Neutrophil (primary cell): ENCODE results near the gene SSPN.
"Not testable (repeated sequence)": the region's sequence is repeated elsewhere in the genome, so short reads cannot be mapped to it uniquely, and the experiment has no call there.

Experiments
- H3K27ac ChIP-seq: fragments of 200-600 bp; sonication (generic); 2 replicates; pipeline ENCODE4 v1.5.1; 2016; ENCODE audit warnings: mild to moderate bottlenecking, moderate library complexity
- H3K27me3 ChIP-seq: fragments of 200-600 bp; sonication (generic); 2 replicates; pipeline ENCODE4 v1.6.0; 2016; ENCODE audit warnings: mild to moderate bottlenecking
- H3K36me3 ChIP-seq: fragments of 200-600 bp; sonication (generic); 2 replicates; pipeline ENCODE4 v1.5.1; 2017
- H3K4me1 ChIP-seq, 2 experiments: fragments of 200-600 bp in 1 of 2; sonication (generic) in 1 of 2; 1 replicate in 1 of 2; 2 replicates in 1 of 2; pipeline versions ENCODE4 v1.5.1 to v1.6.1; 2013 to 2016; ENCODE audit warnings: low read depth in 1 of 2, low read length in 1 of 2, mild to moderate bottlenecking in 1 of 2, moderate library complexity in 1 of 2; ENCODE audit not compliant: control insufficient read depth in 1 of 2, insufficient read depth in 1 of 2
- H3K4me3 ChIP-seq, 2 experiments: fragments of 200-600 bp in 1 of 2; sonication (generic) in 1 of 2; 1 replicate in 1 of 2; 2 replicates in 1 of 2; pipeline ENCODE4 v1.5.1; 2013 to 2016; ENCODE audit warnings: low read depth in 1 of 2, low read length in 1 of 2, mild to moderate bottlenecking in 1 of 2, moderate library complexity in 1 of 2
- H3K9me3 ChIP-seq: fragments of 200-600 bp; sonication (generic); 2 replicates; pipeline ENCODE4 v1.5.1; 2016
- TF ChIP-seq, protein P1 (sequence below): fragments of 200-600 bp; sonication (generic); IDR thresholded peaks from 2 replicates; pipeline ENCODE4 v1.5.1; 2016; ENCODE audit warnings: antibody characterized with exemption

Gene SSPN

DNA sequence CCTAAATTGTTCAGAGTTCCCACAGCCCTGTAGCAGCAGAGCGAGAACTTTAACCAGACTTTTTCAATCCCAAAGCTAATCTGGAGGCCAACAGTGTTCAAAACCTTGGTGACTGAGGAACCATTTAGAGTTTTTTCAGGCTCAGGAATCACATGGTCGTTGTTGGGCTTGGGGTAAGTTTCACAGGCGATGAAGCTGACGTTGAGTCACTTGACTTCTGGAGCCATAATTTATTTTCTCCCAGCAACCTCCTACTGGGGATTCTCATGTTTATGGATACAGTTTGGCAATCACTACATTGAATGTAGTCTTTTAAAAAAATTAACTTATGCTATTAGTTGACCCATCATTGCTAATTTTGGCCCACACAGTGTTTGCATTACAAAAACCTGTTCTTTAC, 34.5 kb downstream of the SSPN start:
- no peak overlapping the region for H3K4me3 ChIP-seq
- H3K27ac ChIP-seq, result no peak overlapping the region
- H3K27me3 ChIP-seq, result peaks cover 38% of the 10 kb centered on the region
- no peaks in the 10 kb centered on the region for H3K9me3 ChIP-seq
- H3K36me3 ChIP-seq, result no peaks in the 10 kb centered on the region
- peaks cover 0 to 6% of the 10 kb centered on the region in 2 experiments for H3K4me1 ChIP-seq
- TF ChIP-seq, protein P1, sequence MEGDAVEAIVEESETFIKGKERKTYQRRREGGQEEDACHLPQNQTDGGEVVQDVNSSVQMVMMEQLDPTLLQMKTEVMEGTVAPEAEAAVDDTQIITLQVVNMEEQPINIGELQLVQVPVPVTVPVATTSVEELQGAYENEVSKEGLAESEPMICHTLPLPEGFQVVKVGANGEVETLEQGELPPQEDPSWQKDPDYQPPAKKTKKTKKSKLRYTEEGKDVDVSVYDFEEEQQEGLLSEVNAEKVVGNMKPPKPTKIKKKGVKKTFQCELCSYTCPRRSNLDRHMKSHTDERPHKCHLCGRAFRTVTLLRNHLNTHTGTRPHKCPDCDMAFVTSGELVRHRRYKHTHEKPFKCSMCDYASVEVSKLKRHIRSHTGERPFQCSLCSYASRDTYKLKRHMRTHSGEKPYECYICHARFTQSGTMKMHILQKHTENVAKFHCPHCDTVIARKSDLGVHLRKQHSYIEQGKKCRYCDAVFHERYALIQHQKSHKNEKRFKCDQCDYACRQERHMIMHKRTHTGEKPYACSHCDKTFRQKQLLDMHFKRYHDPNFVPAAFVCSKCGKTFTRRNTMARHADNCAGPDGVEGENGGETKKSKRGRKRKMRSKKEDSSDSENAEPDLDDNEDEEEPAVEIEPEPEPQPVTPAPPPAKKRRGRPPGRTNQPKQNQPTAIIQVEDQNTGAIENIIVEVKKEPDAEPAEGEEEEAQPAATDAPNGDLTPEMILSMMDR, result no peak

DNA sequence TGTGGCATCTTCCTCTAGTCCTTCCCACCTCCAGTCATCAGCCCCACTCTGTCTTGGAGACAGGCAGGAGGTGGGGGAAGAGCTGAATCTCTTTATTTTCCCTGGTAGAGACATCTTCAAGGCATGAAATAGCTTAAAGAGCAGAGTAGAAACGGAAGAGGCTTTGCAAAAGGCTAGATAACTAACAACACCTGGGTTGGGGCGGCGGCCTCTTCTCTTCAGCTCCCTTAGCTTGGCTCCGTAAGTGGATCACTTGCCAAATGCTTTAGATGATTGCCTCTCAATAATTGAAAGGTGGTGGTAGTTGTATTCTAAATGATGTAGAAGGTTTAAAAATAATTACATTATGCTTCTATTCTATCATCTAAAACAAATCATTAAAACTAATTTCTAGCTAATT, 36.1 kb downstream of the SSPN start:
- Histone ChIP-seq H3K36me3 (no peaks in the 10 kb centered on the region), H3K4me1 (peaks cover 0 to 6% of the 10 kb centered on the region in 2 experiments), H3K27me3 (peaks cover 25% of the 10 kb centered on the region), H3K27ac (no peak overlapping the region), H3K9me3 (no peaks in the 10 kb centered on the region), H3K4me3 (no peak overlapping the region)
- TF ChIP-seq, protein P1, result no peak

DNA sequence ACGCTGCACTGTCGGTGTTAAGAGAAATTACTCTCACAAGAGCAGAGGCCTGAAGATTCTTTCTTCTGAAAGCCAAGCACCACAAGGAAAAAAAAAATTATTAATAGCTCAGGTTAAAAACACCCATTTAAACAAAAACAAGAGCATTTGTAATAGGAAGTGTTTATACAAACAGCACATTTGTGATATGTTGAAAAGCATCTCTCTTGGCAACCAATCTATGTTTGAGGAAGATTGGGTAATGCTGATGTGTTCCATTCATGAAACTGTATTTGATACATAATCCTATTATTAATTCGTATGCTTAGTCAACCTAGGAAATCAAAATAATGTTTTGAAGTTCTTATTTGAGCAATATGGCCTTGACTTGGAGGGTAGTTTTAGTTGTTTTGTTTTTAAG, 36.5 kb downstream of the SSPN start:
- Histone ChIP-seq H3K27ac (no peak overlapping the region), H3K4me3 (no peak overlapping the region), H3K9me3 (no peaks in the 10 kb centered on the region), H3K36me3 (no peaks in the 10 kb centered on the region), H3K4me1 (peaks cover 0 to 1% of the 10 kb centered on the region in 2 experiments), H3K27me3 (peaks cover 20% of the 10 kb centered on the region)
- TF ChIP-seq, protein P1, result no peak

DNA sequence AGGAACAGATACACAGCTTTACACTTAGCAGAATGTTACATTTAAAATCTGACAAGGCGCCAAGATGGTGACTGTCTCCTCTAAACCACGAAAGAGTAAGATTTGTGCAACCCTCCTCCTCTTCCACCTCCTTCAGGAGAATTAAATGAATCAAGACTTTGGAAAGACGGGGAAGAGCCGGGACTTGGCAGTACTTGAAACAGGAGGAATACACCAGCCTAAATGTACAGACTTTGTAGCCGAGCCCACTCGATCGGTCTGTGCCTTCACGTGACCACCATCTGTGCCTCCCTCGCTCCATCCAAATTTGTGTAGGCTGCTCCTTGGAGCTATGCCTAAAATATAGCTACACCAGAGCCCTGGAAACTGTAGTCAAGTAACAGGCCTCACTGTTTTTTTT, 38.3 kb downstream of the SSPN start:
- peaks cover 3% of the 10 kb centered on the region for H3K27me3 ChIP-seq
- no peaks in the 10 kb centered on the region for H3K36me3 ChIP-seq
- TF ChIP-seq, protein P1, result no peak
- no peak overlapping the region for H3K27ac ChIP-seq
- H3K4me1 ChIP-seq, result no peaks in the 10 kb centered on the region
- no peaks in the 10 kb centered on the region for H3K9me3 ChIP-seq
- H3K4me3 ChIP-seq, result no peak overlapping the region

DNA sequence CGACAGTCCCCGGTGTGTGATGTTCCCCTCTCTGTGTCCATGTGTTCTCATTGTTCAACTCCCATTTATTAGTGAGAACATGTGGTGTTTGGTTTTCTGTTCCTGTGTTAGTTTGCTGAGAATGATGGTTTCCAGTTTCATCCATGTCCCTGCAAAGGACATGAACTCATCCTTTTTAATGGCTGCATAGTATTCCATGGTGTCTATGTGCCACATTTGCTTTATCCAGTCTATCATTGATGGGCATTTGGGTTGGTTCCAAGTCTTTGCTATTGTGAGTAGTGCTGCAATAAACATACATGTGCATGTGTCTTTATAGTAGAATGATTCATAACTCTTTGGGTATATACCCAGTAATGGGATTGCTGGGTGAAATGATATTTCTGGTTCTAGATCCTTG, 40.1 kb downstream of the SSPN start:
- H3K27me3 ChIP-seq, H3K27ac ChIP-seq, H3K4me1 ChIP-seq, H3K4me3 ChIP-seq, H3K36me3 ChIP-seq, H3K9me3 ChIP-seq: not testable (repeated sequence)

DNA sequence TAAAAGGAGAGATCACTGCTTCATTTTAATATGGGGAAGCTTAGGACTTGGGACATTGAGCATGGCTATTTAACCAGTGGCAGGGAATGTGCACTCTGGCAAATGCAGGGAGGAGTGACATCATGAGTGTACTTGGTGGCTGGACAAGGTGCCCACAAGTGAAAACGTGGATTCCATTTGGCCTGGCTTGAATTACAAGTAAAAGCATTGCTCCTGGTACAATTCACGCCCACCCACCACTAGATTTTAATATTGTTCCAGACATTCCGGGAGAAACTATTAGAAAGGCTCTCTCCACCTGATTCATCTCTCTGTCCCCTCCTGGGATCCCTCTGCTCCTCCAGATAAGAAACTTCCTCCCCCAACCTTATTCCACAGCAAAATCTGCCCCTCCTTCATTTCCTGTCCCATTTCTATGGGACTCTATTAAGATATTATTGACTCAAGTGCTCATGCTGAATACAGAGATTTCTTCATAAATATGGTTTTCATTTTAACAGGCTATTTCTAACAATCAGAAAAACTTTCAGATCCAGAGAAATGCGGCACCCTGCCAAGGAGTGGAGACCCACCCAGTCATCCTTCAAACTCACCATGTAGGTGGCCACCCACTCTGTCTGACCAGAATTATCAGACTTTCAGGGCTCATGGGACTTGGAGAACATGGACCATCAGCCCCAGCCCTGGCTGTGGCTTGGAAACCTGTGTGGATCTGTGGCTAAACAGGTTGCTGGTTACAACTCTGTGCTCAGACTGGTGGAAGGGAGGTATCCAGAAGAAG, 43.2 kb downstream of the SSPN start:
- Histone ChIP-seq H3K4me3 (no peak overlapping the region), H3K27ac (no peak overlapping the region), H3K27me3 (no peaks in the 10 kb centered on the region), H3K9me3 (no peaks in the 10 kb centered on the region), H3K36me3 (no peaks in the 10 kb centered on the region), H3K4me1 (no peaks in the 10 kb centered on the region)
- TF ChIP-seq, protein P1, result no peak
